Stimulated activated CD4-positive, alpha-beta T cell treated with anti-CD3 and anti-CD28 coated beads, Interleukin-1b, Interleukin-23, amount 100 ng/mL, for 4 hours (primary cell): ENCODE results near the gene TRPV4.

Experiments used
- DNase-seq, 2 donors: peaks; one replicate each; pipeline ENCODE4 v3.0.0-alpha.2; 2020; ENCODE audit warnings: low read depth in 2 of 2

Gene TRPV4

DNA sequence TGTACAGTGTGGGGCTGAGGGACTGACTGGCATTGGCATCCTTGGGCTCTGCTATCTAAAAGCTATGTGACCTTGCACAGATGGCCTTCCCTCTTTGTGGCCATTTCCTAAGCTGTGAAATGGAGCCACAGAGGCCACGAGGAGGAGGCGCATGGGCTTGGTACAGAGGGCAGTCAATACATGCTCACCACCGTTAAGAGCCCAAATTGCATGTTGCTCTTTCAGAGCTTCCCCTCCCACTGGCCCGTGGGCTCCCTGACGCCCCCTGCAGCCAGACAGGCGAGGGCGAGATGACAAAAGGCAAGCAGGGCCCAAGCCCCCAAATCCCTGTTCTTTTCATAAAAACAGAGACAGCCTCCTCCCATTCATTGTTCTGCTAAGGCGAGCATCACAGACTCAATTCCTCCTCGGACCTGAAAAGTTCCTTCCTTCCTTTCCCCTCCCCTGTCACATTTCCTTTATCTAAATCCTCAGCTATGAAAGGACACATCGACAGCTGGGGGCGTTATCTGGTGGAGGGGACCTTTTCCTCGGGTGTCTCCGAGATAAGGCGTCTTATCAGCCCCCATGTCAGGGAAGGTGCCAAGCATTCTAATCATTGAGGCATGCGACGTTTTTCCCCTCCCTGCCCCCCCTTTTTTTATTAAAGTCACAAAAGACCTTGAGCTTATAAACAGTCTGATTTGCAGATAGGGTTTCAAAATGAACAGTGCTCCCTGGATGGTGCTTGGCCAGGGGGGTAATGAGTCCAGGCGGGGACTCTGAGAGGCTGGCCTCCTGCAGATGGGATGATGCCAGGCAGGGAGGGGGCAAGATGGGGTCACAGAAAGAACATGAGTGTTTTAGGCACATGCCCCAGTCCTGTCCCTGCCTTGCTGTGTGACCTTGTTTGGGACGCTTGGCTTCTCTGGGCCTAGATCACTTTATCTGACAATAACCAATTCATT lies 93.2 kb downstream of the TRPV4 start:
- no peak for DNase-seq

GRCh38 chr12:109738878-109739665 lies 94.1 kb downstream of the TRPV4 start:
- DNase-seq: no peak

DNA sequence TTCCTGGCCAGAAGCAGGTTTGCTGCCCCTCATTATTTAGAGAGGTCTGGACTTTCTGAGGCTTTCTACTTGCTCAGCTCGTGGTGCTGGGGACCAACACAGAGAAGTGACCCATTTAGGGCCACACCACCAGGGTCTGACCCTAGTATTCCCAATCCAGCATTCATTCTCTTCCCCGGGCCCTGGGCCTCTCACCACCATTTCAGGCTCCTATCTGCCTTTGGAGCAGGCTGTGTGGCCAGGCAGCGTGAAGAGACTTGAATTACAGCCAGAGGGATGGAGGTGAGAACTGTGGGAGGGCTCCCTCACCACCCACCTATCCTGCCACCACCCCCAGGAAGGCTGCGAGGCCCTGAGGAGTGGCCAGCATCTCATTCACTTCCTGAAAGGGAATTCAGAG lies 95.0 kb downstream of the TRPV4 start:
- DNase-seq: no peak

DNA sequence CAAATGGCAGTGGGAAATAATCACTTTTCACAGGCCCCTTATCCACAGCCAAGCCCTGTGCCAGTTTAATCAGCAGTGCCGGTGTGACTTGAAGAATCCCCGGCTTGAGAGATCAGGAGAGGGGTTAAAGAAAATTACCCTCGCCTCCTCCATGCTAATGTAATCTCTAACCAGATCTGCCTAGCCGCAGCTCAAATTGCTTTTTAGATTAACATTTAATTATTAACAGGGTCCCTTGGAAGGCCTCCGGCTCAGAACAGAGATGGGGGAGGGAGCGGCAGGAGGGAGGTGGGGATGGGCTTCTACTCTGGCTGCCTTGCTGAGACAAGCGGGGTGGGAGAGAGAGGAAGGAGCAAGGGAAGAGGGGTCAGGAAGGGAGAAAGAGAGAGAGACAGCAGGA lies 95.6 kb downstream of the TRPV4 start:
- no peak for DNase-seq

DNA sequence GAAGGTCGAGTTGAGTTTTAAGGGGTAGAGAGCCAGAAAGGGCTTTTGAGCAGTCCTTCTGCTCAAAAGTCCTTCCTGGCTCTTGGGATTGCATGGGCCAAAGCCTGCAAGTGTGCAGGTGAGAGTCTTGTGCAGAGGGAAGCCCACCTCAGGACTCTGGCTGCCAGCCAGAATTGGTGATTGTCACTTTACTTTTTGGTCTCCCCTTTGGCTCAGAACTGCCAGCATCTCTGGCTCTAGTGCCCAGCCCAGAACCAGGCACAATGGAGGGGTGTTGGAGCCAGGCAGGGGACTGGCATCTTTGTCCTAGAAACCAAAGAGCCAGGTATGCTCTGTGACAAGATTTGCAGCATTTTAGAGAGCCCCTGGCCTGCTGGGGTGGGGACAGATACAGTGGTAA lies 96.1 kb downstream of the TRPV4 start:
- DNase-seq: no peak

- DNase-seq: no peak
These were observed 96.6 kb downstream of the TRPV4 start for GRCh38 chr12:109736552-109737108.

DNA sequence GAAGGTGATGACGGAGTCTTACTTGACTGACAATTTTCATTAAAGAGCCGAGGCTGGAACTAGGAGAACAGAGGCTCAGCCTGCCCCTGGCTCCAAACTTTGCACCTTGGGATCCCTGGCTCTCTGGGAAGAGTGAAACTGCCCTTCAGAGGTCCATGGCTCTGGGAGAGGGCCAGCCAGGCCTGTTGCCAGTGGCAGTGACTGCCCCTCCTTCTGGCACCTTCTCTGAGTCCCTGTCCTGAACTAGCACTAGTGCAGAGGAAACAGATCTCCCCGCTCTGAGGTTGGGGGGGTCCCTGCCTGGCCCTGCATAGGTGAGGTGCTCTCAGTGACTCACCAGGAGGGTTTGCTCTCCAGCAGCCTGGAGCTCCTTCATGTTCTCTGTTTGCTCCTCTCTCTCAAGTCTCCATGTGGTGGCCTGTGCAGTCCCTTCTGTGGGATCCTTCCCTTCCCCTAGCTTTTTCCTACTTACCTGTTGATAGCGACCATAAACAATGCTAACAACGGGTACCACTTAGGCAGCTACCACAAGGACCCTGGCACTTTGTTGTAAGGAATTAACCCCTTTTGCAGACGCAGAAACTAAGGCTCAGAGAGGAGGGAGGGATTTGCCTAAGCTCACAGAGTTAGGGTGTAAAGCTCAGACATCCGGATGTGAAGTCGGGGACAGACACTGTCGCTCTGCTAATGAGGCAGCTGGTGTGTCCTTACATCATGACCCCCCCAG lies 97.2 kb downstream of the TRPV4 start:
- DNase-seq: no peak

DNA sequence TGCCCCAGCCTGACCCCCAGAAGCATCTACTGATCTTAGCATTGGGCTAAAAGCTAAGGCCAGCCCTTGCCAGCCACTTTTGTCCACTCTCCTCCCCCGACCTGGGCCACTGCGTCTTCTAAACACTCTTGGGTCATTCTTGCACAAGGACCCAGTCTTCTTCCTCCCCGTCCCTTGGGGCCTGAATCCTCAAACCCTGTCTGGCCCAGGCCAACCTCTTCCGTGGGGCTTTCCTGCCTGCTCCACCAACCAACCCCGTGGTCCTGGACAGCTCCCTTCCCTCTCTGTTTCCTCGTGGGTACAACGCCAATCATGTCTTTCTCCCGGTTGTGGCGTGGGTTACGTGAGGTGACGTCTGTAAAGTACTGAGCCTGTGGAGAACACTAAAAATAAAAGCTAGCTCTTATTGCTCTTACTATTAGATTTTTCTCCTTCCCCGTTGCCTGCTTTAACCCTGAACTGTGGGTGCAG lies 98.1 kb downstream of the TRPV4 start:
- DNase-seq: no peak

GRCh38 chr12:109734219-109735000 lies 98.8 kb downstream of the TRPV4 start:
- no peak for DNase-seq
